ENCODE data around the gene APLN. TPM values are rescaled to one million over a fixed set of nuclear protein-coding genes. Genes with fewer than 3 reads are reported as not detected.
A peak's percentile ranks its signal among the peaks of the same experiment; 100 is the strongest.

APLN gene
- total RNA-seq, 1 experiment from 2014 or later: not detected

GRCh38 chrX:129658429-129658828 is 3.7 kb upstream of the APLN start:
- no TSS peak for BruUV-seq (replicated peaks)
- H3K36me3 Mint-ChIP-seq (ENCODE audit: insufficient read depth, unreplicated experiment): peaks cover 3% of the 10 kb centered on the region
- intact Hi-C loops (cut with micrococcal nuclease): no loop called here
- no peak overlapping the region for H3K4me3 Mint-ChIP-seq (ENCODE audit: unreplicated experiment)
- H3K27ac Mint-ChIP-seq (ENCODE audit: low read depth, unreplicated experiment): no peak overlapping the region
- ChIA-PET POLR2A (no interaction called here), CTCF (interaction anchor here (0.6 to 1.2 kb wide), 3 partner anchors 20 to 67 kb away, joined by 3 to 4 read pairs (median 4); no protein-coding TSS in a partner anchor)
- TF ChIP-seq CTCF (IDR thresholded peaks at IDR 0.05; ENCODE audit: unreplicated experiment): no peak
- no peaks in the 10 kb centered on the region for H3K4me1 Mint-ChIP-seq (ENCODE audit: insufficient read depth, unreplicated experiment)
- no peaks in the 10 kb centered on the region for H3K9me3 Mint-ChIP-seq (ENCODE audit: unreplicated experiment)
- DNase-seq (ENCODE audit: unreplicated experiment): no peak
- H3K27me3 Mint-ChIP-seq (ENCODE audit: insufficient read depth, unreplicated experiment): peaks cover 32% of the 10 kb centered on the region

- CTCF ChIA-PET: interaction anchor here (0.6 to 3.7 kb wide), 11 partner anchors 9 to 83 kb away, joined by 3 to 33 read pairs (median 5); partner anchors contain the start of gene XPNPEP2
- Mint-ChIP-seq H3K36me3 (ENCODE audit: insufficient read depth, unreplicated experiment) (peaks cover 9% of the 10 kb centered on the region), H3K9me3 (ENCODE audit: unreplicated experiment) (no peaks in the 10 kb centered on the region), H3K4me1 (ENCODE audit: insufficient read depth, unreplicated experiment) (no peaks in the 10 kb centered on the region), H3K27me3 (ENCODE audit: insufficient read depth, unreplicated experiment) (peaks cover 34% of the 10 kb centered on the region), H3K4me3 (ENCODE audit: unreplicated experiment) (peak overlapping the region; percentile 52), H3K27ac (ENCODE audit: low read depth, unreplicated experiment) (no peak overlapping the region)
- POLR2A ChIA-PET: no interaction called here
- no TSS peak for BruUV-seq (replicated peaks)
- peak; percentile 35 for DNase-seq (ENCODE audit: unreplicated experiment)
- TF ChIP-seq CTCF (IDR thresholded peaks at IDR 0.05; ENCODE audit: unreplicated experiment): peak; percentile 30
- intact Hi-C loops (cut with micrococcal nuclease): loop anchor here (1.0 kb wide), 1 partner anchor 71 kb away; no protein-coding TSS in a partner anchor
These were observed 942 bp upstream of the APLN start for GRCh38 chrX:129655547-129656249.

- TF ChIP-seq CTCF (IDR thresholded peaks at IDR 0.05; ENCODE audit: unreplicated experiment): no peak
- Mint-ChIP-seq H3K36me3 (ENCODE audit: insufficient read depth, unreplicated experiment) (peaks cover 9% of the 10 kb centered on the region), H3K27ac (ENCODE audit: low read depth, unreplicated experiment) (no peak overlapping the region), H3K27me3 (ENCODE audit: insufficient read depth, unreplicated experiment) (peaks cover 49% of the 10 kb centered on the region), H3K9me3 (ENCODE audit: unreplicated experiment) (no peaks in the 10 kb centered on the region), H3K4me1 (ENCODE audit: insufficient read depth, unreplicated experiment) (no peaks in the 10 kb centered on the region), H3K4me3 (ENCODE audit: unreplicated experiment) (peak overlapping the region; percentile 71)
- BruUV-seq (replicated peaks): no TSS peak
- intact Hi-C loops (cut with micrococcal nuclease): no loop called here
- POLR2A ChIA-PET: interaction anchor here (1.5 kb wide), 1 partner anchor 12 kb away, joined by 4 read pairs; no protein-coding TSS in a partner anchor
- DNase-seq (ENCODE audit: unreplicated experiment): no peak
- CTCF ChIA-PET: interaction anchor here (0.6 to 4.5 kb wide), 6 partner anchors 13 to 269 kb away, joined by 3 to 33 read pairs (median 8); no protein-coding TSS in a partner anchor
These were observed 645 bp downstream of the APLN start for GRCh38 chrX:129653971-129654651.
